Hypothalamus (tissue), 51 donors: ENCODE results near the gene STK36.

Source experiments
- DNase-seq, 51 donors: peaks; one replicate each; lab custom pipeline; 2025; lab: John Stamatoyannopoulos, UW

STK36 gene

GRCh38 chr2:218718058-218718457, 46.2 kb downstream of the STK36 start:
- no peak for DNase-seq

- DNase-seq: no peak
Measured at GRCh38 chr2:218719457-218719856, 47.6 kb downstream of the STK36 start.

GRCh38 chr2:218720048-218721041, 48.5 kb downstream of the STK36 start:
- no peak for DNase-seq

GRCh38 chr2:218721488-218721887, 49.6 kb downstream of the STK36 start:
- no peak for DNase-seq

GRCh38 chr2:218721934-218722333, 50.0 kb downstream of the STK36 start:
- no peak for DNase-seq

- DNase-seq: no peak
Measured at GRCh38 chr2:218722419-218722818, 50.5 kb downstream of the STK36 start.

- DNase-seq: peak in 1 of 51 donors; percentile 44
Measured at GRCh38 chr2:218722876-218723785, 51.2 kb downstream of the STK36 start.

- DNase-seq: no peak
Measured at GRCh38 chr2:218726004-218726574, 54.2 kb downstream of the STK36 start.

- peak in 1 of 51 donors; percentile 3 for DNase-seq
Measured at GRCh38 chr2:218727502-218728165, 55.7 kb downstream of the STK36 start.

- no peak for DNase-seq
Measured at GRCh38 chr2:218729640-218730039, 57.8 kb downstream of the STK36 start.

GRCh38 chr2:218732052-218732760, 60.3 kb downstream of the STK36 start:
- no peak for DNase-seq

GRCh38 chr2:218732761-218733158, 60.9 kb downstream of the STK36 start:
- DNase-seq: no peak

- peak in 15 of 51 donors; percentile 7 to 56 (median 28) for DNase-seq
Measured at GRCh38 chr2:218733171-218734021, 61.5 kb downstream of the STK36 start.

GRCh38 chr2:218734190-218734975, 62.5 kb downstream of the STK36 start:
- peak in 1 of 51 donors; percentile 19 for DNase-seq

- DNase-seq: no peak
Measured at GRCh38 chr2:218736531-218736930, 64.6 kb downstream of the STK36 start.

- no peak for DNase-seq
Measured at GRCh38 chr2:218743068-218743467, 71.2 kb downstream of the STK36 start.

- DNase-seq: no peak
Measured at GRCh38 chr2:218744615-218745014, 72.7 kb downstream of the STK36 start.

- DNase-seq: peak in 3 of 51 donors; percentile 19 to 73 (median 41)
Measured at GRCh38 chr2:218745160-218745558, 73.3 kb downstream of the STK36 start.
